AG04450 (cell line): ENCODE measurements around the gene PPP2R5C. TPM values are rescaled to one million over a fixed set of nuclear protein-coding genes. Genes with fewer than 3 reads are reported as not detected.

Source experiments
- CTCF ChIA-PET: fragments of 300-600, 350-600 bp; formaldehyde crosslinking; extraction: SDS; loops from one replicate; lab custom pipeline; 2022; ENCODE audit warnings: antibody characterized with exemption, inconsistent platforms; lab: Charles Lee
- POLR2A ChIA-PET: fragments of 350-600 bp; formaldehyde crosslinking; extraction: SDS; loops from one replicate; lab custom pipeline; 2021; ENCODE audit warnings: antibody characterized with exemption, inconsistent platforms; lab: Yijun Ruan, JAX
- DNase-seq: peaks from one replicate; pipeline ENCODE4 v3.0.0-alpha.2; 2011; ENCODE audit warnings: low read depth, low spot score
- H3K27ac ChIP-seq: one replicate; pipeline ENCODE4 v1.5.1; 2012; ENCODE audit warnings: low read depth, low read length, control low read depth
- H3K27me3 ChIP-seq: one replicate; pipeline ENCODE4 v1.6.0; 2012; ENCODE audit warnings: low read length; ENCODE audit not compliant: control insufficient read depth, insufficient read depth
- H3K4me3 ChIP-seq: 2 replicates; pipeline ENCODE4 v1.5.1; 2011; ENCODE audit warnings: mild to moderate bottlenecking, low read depth, low read length, control low read depth
- H3K9me3 ChIP-seq: 2 replicates; pipeline ENCODE4 v1.5.1; 2012; ENCODE audit warnings: low read length; ENCODE audit not compliant: control insufficient read depth, insufficient read depth
- CTCF ChIP-seq: IDR thresholded peaks from 2 replicates; pipeline ENCODE4 v1.5.1; 2011; ENCODE audit warnings: low read depth, low read length, control low read depth, inconsistent platforms
- polyA plus RNA-seq: library from polyadenylated mRNA; depleted of rRNA; stranded (reverse); fragments of >200 nt; gene quantifications from 2 replicates; pipeline ENCODE4 v1.2.3, GENCODE V29; 2011

PPP2R5C gene
- polyA plus RNA-seq, 1 experiment: 140 TPM

DNA sequence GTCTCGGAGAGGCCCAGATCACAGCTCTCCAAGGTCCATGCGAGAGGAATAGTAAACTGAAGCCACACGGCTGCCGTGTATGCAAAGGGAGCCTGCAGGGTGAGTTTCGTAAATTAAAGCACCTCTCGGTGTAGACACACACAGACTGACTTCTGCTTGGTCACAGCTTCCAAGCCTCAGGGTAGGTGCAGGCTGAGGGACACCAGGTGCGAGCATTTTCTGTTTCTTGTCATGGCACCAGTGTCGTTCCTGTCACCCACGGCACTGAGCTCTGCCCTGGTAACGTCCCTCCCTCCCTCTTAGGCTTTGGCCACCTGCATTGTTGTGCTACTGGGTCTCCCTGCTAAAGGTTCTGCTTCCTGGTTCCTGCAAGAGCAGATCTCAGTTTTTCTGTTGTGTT is 126.7 kb downstream of the PPP2R5C start:
- Histone ChIP-seq H3K9me3 (no peaks in the 10 kb centered on the region; the same call in 1 of the 2 replicates), H3K4me3 (no peak overlapping the region), H3K27me3 (no peaks in the 10 kb centered on the region), H3K27ac (no peak overlapping the region)
- TF ChIP-seq CTCF: no peak
- POLR2A ChIA-PET: interaction anchor here (0.7 kb wide), 1 partner anchor 33 kb away, joined by 7 read pairs; no protein-coding TSS in a partner anchor
- CTCF ChIA-PET: no interaction called here
- DNase-seq: no peak

- no peak for DNase-seq
- CTCF ChIA-PET: no interaction called here
- Histone ChIP-seq H3K27me3 (no peaks in the 10 kb centered on the region), H3K9me3 (no peaks in the 10 kb centered on the region; the same call in 1 of the 2 replicates), H3K4me3 (no peak overlapping the region), H3K27ac (no peak overlapping the region)
- POLR2A ChIA-PET: no interaction called here
- TF ChIP-seq CTCF: no peak
Observed at GRCh38 chr14:101889366-101889765, 127.9 kb downstream of the PPP2R5C start.

GRCh38 chr14:101889898-101890297 is 128.4 kb downstream of the PPP2R5C start:
- H3K9me3 ChIP-seq: no peaks in the 10 kb centered on the region; the same call in 1 of the 2 replicates
- no peak overlapping the region for H3K4me3 ChIP-seq
- TF ChIP-seq CTCF: no peak; the same call in 1 of the 2 replicates
- H3K27me3 ChIP-seq: no peaks in the 10 kb centered on the region
- DNase-seq: no peak
- no peak overlapping the region for H3K27ac ChIP-seq
- ChIA-PET CTCF (no interaction called here), POLR2A (no interaction called here)

DNA sequence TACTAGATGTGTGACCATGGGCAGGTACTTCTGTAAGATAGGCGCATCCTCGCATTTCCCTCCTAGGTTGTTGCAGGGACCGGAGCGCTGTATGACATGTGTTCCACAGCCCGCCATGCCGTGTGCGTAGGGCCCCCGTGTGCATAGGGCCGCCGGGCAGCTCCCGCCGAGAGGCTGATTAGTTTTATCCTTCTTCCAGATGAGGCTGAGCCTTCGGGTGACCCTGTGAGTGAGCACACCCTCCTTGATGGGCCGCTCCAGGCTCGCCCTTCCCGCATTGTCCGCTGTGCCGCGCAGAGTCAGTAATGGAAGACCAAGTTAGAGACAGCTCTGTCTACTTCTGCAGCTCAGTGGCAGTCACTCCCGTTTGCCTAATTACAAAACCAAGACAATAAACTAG is 130.0 kb downstream of the PPP2R5C start:
- TF ChIP-seq CTCF: no peak
- POLR2A ChIA-PET: no interaction called here
- Histone ChIP-seq H3K4me3 (no peak overlapping the region), H3K27ac (no peak overlapping the region), H3K9me3 (no peaks in the 10 kb centered on the region), H3K27me3 (no peaks in the 10 kb centered on the region)
- CTCF ChIA-PET: no interaction called here
- DNase-seq: no peak

GRCh38 chr14:101893759-101894158 is 132.2 kb downstream of the PPP2R5C start:
- H3K27ac ChIP-seq: no peak overlapping the region
- no peaks in the 10 kb centered on the region; the same call in 1 of the 2 replicates for H3K9me3 ChIP-seq
- H3K27me3 ChIP-seq: no peaks in the 10 kb centered on the region
- DNase-seq: no peak
- no peak overlapping the region for H3K4me3 ChIP-seq
- no peak for TF ChIP-seq CTCF
- CTCF ChIA-PET: no interaction called here
- POLR2A ChIA-PET: no interaction called here
